H9 (cell line): Measurements from ENCODE around the gene KAT7. TPM values are rescaled to one million over a fixed set of nuclear protein-coding genes. Genes with fewer than 3 reads are reported as not detected.

Source experiments
- DNase-seq: peaks from one replicate; pipeline ENCODE4 v3.0.0-alpha.2; 2017
- H2AFZ ChIP-seq: one replicate; pipeline ENCODE4 v1.6.1; 2013; ENCODE audit warnings: mild to moderate bottlenecking, low read length, control low read depth, moderate library complexity
- H2AK5ac ChIP-seq: 2 replicates; pipeline ENCODE4 v1.6.1; 2013; ENCODE audit warnings: low read length, control low read depth, mixed read lengths; ENCODE audit not compliant: insufficient read length
- H2BK120ac ChIP-seq: one replicate; pipeline ENCODE4 v1.6.1; 2013; ENCODE audit warnings: low read depth, mild to moderate bottlenecking, low read length, control low read depth, inconsistent platforms; ENCODE audit not compliant: poor library complexity, severe bottlenecking
- H2BK12ac ChIP-seq: 2 replicates; pipeline ENCODE4 v1.6.1; 2013; ENCODE audit warnings: low read length, control low read depth, mixed read lengths, low read depth; ENCODE audit not compliant: insufficient read length
- H2BK15ac ChIP-seq: 2 replicates; pipeline ENCODE4 v1.6.1; 2013; ENCODE audit warnings: low read depth, low read length, control low read depth
- H2BK20ac ChIP-seq: one replicate; pipeline ENCODE4 v1.6.1; 2013; ENCODE audit warnings: low read depth, mild to moderate bottlenecking, low read length, control low read depth, inconsistent platforms; ENCODE audit not compliant: poor library complexity, severe bottlenecking
- H2BK5ac ChIP-seq: 2 replicates; pipeline ENCODE4 v1.6.1; 2013; ENCODE audit warnings: low read length, control low read depth, mixed read lengths; ENCODE audit not compliant: insufficient read length
- H3K14ac ChIP-seq: 2 replicates; pipeline ENCODE4 v1.6.1; 2013; ENCODE audit warnings: low read length, control low read depth; ENCODE audit not compliant: insufficient read depth
- H3K18ac ChIP-seq: 2 replicates; pipeline ENCODE4 v1.6.1; 2013; ENCODE audit warnings: low read depth, mild to moderate bottlenecking, mixed read lengths, low read length, control low read depth; ENCODE audit not compliant: insufficient read length
- H3K23ac ChIP-seq: 2 replicates; pipeline ENCODE4 v1.6.1; 2013; ENCODE audit warnings: low read length, control low read depth, mixed read lengths, low read depth; ENCODE audit not compliant: insufficient read length
- H3K23me2 ChIP-seq: 2 replicates; pipeline ENCODE4 v1.6.1; 2013; ENCODE audit warnings: low read depth, mild to moderate bottlenecking, mixed read lengths, low read length, control low read depth; ENCODE audit not compliant: insufficient read length, poor library complexity, severe bottlenecking
- H3K27ac ChIP-seq: 2 replicates; pipeline ENCODE4 v1.5.1; 2013; ENCODE audit warnings: low read length, control low read depth, mixed read lengths, low read depth; ENCODE audit not compliant: insufficient read length
- H3K27me3 ChIP-seq: 2 replicates; pipeline ENCODE4 v1.6.1; 2013; ENCODE audit warnings: low read length, control low read depth, inconsistent platforms; ENCODE audit not compliant: insufficient read depth
- H3K4ac ChIP-seq: 2 replicates; pipeline ENCODE4 v1.6.1; 2013; ENCODE audit warnings: low read depth, mild to moderate bottlenecking, control low read depth, inconsistent platforms, low read length, moderate library complexity
- H3K4me1 ChIP-seq: 2 replicates; pipeline ENCODE4 v1.6.1; 2013; ENCODE audit warnings: low read length, control low read depth, inconsistent platforms; ENCODE audit not compliant: insufficient read depth
- H3K4me2 ChIP-seq: 2 replicates; pipeline ENCODE4 v1.6.1; 2013; ENCODE audit warnings: low read length, control low read depth, mixed read lengths; ENCODE audit not compliant: insufficient read length, insufficient read depth
- H3K56ac ChIP-seq: 2 replicates; pipeline ENCODE4 v1.6.1; 2013; ENCODE audit warnings: low read depth, mild to moderate bottlenecking, mixed read lengths, low read length, control low read depth; ENCODE audit not compliant: insufficient read length
- H3K79me1 ChIP-seq: 2 replicates; pipeline ENCODE4 v1.6.1; 2013; ENCODE audit warnings: low read depth, mild to moderate bottlenecking, moderate library complexity, low read length, control low read depth, inconsistent platforms; ENCODE audit not compliant: insufficient read depth, poor library complexity, severe bottlenecking
- H3K79me2 ChIP-seq: 2 replicates; pipeline ENCODE4 v1.6.1; 2013; ENCODE audit warnings: low read length, control low read depth, inconsistent platforms; ENCODE audit not compliant: insufficient read depth
- H3K9ac ChIP-seq: 2 replicates; pipeline ENCODE4 v1.6.1; 2013; ENCODE audit warnings: low read length, control low read depth, mixed read lengths; ENCODE audit not compliant: insufficient read length; ENCODE audit errors: extremely low read depth
- H3K9me3 ChIP-seq: one replicate; pipeline ENCODE4 v1.6.1; 2013; ENCODE audit warnings: low read depth, low read length, inconsistent platforms; ENCODE audit not compliant: control insufficient read depth
- H3T11ph ChIP-seq: one replicate; pipeline ENCODE4 v1.6.1; 2013; ENCODE audit warnings: mild to moderate bottlenecking, low read length, control low read depth, inconsistent platforms
- H4K20me1 ChIP-seq: one replicate; pipeline ENCODE4 v1.6.1; 2013; ENCODE audit not compliant: control insufficient read depth, insufficient read length, insufficient read depth
- H4K5ac ChIP-seq: 2 replicates; pipeline ENCODE4 v1.6.1; 2013; ENCODE audit warnings: low read depth, mild to moderate bottlenecking, mixed read lengths, low read length, control low read depth; ENCODE audit not compliant: insufficient read length
- H4K8ac ChIP-seq: replicated peaks from 2 replicates; pipeline ENCODE4 v1.6.1; 2013; ENCODE audit warnings: low read length, control low read depth, mixed read lengths, low read depth; ENCODE audit not compliant: insufficient read length
- H4K91ac ChIP-seq: 2 replicates; pipeline ENCODE4 v1.6.1; 2013; ENCODE audit warnings: low read depth, mild to moderate bottlenecking, moderate library complexity, mixed read lengths, low read length, control low read depth; ENCODE audit not compliant: insufficient read length
- H3K27ac Mint-ChIP-seq, 3 experiments: 2 replicates in 2 of 3; 3 replicates in 1 of 3; pipeline ENCODE4 v1.8.0; 2020 to 2021; ENCODE audit warnings: mixed read lengths in 3 of 3, mild to moderate bottlenecking in 1 of 3, moderate library complexity in 1 of 3
- H3K27me3 Mint-ChIP-seq: 2 replicates; pipeline ENCODE4 v1.8.0; 2021; ENCODE audit warnings: low read depth, mild to moderate bottlenecking, moderate library complexity, mixed read lengths
- H3K36me3 Mint-ChIP-seq, 3 experiments: 2 replicates in 2 of 3; 3 replicates in 1 of 3; pipeline ENCODE4 v1.8.0; 2020 to 2021; ENCODE audit warnings: low read depth in 3 of 3, mixed read lengths in 3 of 3; ENCODE audit not compliant: insufficient read depth in 1 of 3
- H3K4me1 Mint-ChIP-seq, 2 experiments: 2 replicates each; pipeline ENCODE4 v1.8.0; 2020; ENCODE audit warnings: mixed read lengths in 2 of 2
- H3K4me3 Mint-ChIP-seq, 2 experiments: 2 replicates in 1 of 2; 3 replicates in 1 of 2; pipeline ENCODE4 v1.8.0; 2020 to 2021; ENCODE audit warnings: mild to moderate bottlenecking in 2 of 2, mixed read lengths in 2 of 2, moderate library complexity in 1 of 2
- H3K9me3 Mint-ChIP-seq, 2 experiments: 2 replicates in 1 of 2; 3 replicates in 1 of 2; pipeline ENCODE4 v1.8.0; 2020; ENCODE audit warnings: mild to moderate bottlenecking in 2 of 2, mixed read lengths in 2 of 2, moderate library complexity in 1 of 2
- WGBS: extraction: QIAGEN DNeasy Blood & Tissue Kit; methylation state at CpG from one replicate; pipeline ENCODE4 v1.1.7; 2013; ENCODE audit warnings: missing lambda C conversion rate, low lambda C conversion rate, mixed read lengths; ENCODE audit not compliant: insufficient read length; ENCODE audit errors: extremely low coverage; 5-methylcytosine and 5-hydroxymethylcytosine counted together
- total RNA-seq: library from RNA; stranded (reverse); gene quantifications from 2 replicates; pipeline ENCODE4 v1.2.1, GENCODE V29; 2021
- TF ChIP-seq, protein P1 (sequence below): fragments of 200-600 bp; sonication (generic); conservative IDR thresholded peaks from 3 replicates; pipeline ENCODE4 v1.8.0; 2021; ENCODE audit warnings: antibody characterized with exemption, mild to moderate bottlenecking

The KAT7 gene
- total RNA-seq, 1 experiment from 2014 or later: 93.1 TPM

GRCh38 chr17:49829026-49829425 is 40.5 kb downstream of the KAT7 start:
- Histone ChIP-seq H4K8ac (no peak overlapping the region), H3K4ac (no peak overlapping the region), H3K79me2 (no peaks in the 10 kb centered on the region), H2AK5ac (no peak overlapping the region), H2AFZ (no peak overlapping the region), H3K14ac (no peak overlapping the region), H2BK15ac (no peak overlapping the region), H2BK5ac (no peak overlapping the region), H4K91ac (no peak overlapping the region), H3K4me2 (no peak overlapping the region), H2BK12ac (no peak overlapping the region), H3T11ph (no peak overlapping the region), H3K27ac (no peak overlapping the region), H3K9ac (no peak overlapping the region), H3K23ac (no peak overlapping the region), H3K4me1 (no peaks in the 10 kb centered on the region; the same call in none of the 2 replicates), H3K9me3 (no peaks in the 10 kb centered on the region), H3K56ac (no peak overlapping the region), H3K23me2 (no peaks in the 10 kb centered on the region), H4K20me1 (no peaks in the 10 kb centered on the region), H4K5ac (no peak overlapping the region), H2BK120ac (no peak overlapping the region), H3K18ac (no peak overlapping the region), H3K27me3 (no peaks in the 10 kb centered on the region), H2BK20ac (no peak overlapping the region), H3K79me1 (no peaks in the 10 kb centered on the region)
- H3K36me3 Mint-ChIP-seq: peaks cover 55 to 93% (median 63%) of the 10 kb centered on the region in 3 experiments; a peak in 6 of 7 replicates
- H3K27me3 Mint-ChIP-seq: no peaks in the 10 kb centered on the region
- no peak overlapping the region for H3K4me3 Mint-ChIP-seq
- H3K4me1 Mint-ChIP-seq: peaks cover 24 to 25% of the 10 kb centered on the region in 2 experiments
- H3K27ac Mint-ChIP-seq: no peak overlapping the region
- DNase-seq: no peak
- no CpG with 5 or more reads among the region's 2 CpGs for WGBS
- no peaks in the 10 kb centered on the region for H3K9me3 Mint-ChIP-seq
- TF ChIP-seq, protein P1, sequence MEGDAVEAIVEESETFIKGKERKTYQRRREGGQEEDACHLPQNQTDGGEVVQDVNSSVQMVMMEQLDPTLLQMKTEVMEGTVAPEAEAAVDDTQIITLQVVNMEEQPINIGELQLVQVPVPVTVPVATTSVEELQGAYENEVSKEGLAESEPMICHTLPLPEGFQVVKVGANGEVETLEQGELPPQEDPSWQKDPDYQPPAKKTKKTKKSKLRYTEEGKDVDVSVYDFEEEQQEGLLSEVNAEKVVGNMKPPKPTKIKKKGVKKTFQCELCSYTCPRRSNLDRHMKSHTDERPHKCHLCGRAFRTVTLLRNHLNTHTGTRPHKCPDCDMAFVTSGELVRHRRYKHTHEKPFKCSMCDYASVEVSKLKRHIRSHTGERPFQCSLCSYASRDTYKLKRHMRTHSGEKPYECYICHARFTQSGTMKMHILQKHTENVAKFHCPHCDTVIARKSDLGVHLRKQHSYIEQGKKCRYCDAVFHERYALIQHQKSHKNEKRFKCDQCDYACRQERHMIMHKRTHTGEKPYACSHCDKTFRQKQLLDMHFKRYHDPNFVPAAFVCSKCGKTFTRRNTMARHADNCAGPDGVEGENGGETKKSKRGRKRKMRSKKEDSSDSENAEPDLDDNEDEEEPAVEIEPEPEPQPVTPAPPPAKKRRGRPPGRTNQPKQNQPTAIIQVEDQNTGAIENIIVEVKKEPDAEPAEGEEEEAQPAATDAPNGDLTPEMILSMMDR: no peak
